Myocyte (in vitro differentiated cells): ENCODE data around the gene ARHGAP22. TPM values are rescaled to one million over a fixed set of nuclear protein-coding genes. Genes with fewer than 3 reads are reported as not detected.

Experiments used
- DNase-seq: peaks from one replicate; pipeline ENCODE4 v3.0.0-alpha.2; 2012; ENCODE audit warnings: low read depth
- total RNA-seq: library from RNA; depleted of rRNA; stranded (reverse); fragments of >200 nt; gene quantifications from 2 replicates; pipeline ENCODE4 v1.2.3, GENCODE V29; 2014

The ARHGAP22 gene
- total RNA-seq, 1 donor from 2014 or later = 42.8 TPM

DNA sequence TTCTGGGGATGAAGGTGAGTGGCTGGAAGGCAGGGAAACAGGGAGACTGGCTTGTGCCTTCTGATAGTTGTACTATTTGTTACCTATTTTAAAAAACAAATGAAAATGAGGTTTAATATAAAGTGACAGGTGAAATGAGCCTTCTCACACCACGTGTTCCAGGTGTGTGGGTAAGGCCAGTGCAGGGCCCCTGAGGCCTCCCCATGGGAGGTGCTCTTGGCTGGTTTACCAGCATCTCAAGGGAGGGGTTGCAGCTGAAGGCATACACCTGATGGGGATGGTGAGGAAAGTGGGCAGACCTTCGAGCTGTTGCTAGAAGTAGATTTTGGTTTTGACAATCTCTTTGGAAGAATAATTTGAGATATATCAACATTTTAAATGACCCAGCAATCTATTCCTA lies 103.6 kb downstream of the ARHGAP22 start:
- no peak for DNase-seq

- DNase-seq = no peak
Observed at GRCh38 chr10:48500771-48501170, 104.1 kb downstream of the ARHGAP22 start.

DNA sequence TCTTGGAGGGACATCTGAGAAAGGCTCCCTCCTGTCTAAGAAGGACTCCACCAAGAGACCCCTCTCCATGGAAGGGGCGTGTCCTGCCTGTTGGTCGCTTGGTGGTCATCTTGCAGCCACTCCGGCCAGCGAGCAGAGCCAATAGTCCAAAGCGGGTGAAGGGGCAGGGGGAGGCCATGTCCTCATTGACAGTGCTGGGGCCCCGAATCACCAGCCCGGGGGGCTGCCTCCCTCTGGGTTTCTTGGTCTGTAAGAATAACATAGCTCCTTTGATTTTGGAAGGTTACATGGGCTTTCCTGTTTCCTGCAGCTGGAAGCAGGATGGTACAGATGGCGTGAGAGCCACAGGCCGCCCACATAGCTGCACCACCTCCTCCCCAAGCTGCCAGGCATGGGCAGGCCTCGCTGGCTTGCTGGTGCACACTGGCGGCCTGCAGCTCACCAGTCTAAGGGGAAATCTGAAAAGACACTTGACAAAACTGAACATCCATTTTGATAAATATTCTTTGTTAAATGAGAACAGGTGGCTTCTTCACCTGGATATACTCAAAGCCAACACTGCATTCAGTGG lies 105.8 kb downstream of the ARHGAP22 start:
- DNase-seq = no peak

DNA sequence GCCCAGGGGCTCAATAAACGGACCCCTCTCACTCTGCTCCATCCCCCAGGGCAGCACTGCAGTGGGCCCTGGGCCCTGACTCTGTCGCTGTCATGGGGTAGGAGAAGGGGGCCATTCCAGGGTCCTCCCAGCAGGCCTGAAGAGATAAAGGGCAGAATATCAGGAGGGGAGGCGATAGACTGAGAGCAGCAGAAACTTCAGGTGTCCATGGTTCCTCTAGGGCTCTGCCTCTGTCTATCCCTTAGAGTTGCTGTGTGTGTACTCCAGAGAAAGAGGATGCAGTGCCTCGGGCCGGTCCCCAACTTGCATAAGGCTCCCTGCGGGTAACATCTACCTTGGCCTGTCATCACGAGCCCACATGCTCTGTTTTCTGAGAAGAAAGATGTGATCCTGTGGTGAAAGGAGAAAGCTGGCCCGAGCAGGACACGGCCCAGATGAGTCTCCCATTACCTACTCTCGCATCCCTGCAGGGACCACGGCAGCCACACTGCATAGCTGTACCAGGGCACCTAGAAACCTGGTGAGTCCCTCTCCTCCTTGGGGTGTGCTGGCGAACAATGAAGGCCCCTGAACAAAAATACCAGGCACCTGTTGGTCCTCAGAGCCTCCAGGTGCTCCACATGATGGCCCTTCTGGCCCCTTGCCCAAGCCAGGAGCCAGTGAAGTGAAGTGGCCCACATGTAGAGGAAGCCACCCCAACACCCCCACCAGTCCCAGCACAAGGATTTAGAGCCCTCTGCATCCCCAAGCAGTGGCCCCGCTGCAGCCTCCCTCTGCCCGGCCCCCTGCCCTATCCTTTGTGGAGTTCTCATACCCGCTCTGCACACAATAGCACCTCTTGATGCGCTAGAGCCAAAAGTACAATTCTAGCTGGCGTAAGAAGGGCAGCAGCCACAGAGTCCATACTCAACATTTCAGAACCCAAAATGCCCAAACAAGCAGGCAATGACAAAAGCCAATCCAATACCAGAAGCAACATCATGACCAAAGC lies 106.8 kb downstream of the ARHGAP22 start:
- no peak for DNase-seq

GRCh38 chr10:48496831-48497779 lies 107.8 kb downstream of the ARHGAP22 start:
- DNase-seq = peak; percentile 61

DNA sequence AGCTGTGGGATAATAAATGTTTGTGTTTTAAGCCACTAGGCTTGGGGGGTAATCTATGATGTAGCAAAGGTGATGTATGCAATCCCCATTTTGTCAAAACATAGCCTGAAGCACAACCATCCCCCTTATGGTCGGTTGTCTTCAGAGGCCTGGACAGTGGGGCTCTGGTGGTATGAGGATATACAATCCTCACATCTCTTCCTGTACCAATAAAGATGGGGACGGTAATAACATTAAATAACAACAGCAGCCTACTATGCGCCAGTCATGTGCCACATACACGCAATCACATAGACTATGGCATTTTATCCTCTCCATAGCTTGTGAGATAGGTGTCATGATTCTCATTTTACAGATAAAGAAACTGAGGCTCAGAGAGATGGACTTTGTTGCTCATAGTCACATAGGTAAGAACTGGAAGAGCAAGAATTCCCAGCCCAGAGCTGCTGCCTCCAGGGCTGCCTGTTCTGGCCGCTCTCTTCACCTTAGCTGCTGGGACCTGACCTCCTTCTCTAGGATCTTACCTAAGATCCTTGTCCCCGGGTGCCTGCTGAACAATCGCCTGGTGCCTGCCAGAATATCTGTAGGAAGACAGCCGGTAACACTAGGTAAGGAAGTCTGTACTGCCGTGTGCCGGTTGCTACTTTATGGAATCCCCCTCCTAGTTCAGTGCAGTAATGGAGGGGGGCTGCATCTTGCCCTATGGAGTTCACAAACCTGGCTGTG lies 108.6 kb downstream of the ARHGAP22 start:
- DNase-seq = no peak

DNA sequence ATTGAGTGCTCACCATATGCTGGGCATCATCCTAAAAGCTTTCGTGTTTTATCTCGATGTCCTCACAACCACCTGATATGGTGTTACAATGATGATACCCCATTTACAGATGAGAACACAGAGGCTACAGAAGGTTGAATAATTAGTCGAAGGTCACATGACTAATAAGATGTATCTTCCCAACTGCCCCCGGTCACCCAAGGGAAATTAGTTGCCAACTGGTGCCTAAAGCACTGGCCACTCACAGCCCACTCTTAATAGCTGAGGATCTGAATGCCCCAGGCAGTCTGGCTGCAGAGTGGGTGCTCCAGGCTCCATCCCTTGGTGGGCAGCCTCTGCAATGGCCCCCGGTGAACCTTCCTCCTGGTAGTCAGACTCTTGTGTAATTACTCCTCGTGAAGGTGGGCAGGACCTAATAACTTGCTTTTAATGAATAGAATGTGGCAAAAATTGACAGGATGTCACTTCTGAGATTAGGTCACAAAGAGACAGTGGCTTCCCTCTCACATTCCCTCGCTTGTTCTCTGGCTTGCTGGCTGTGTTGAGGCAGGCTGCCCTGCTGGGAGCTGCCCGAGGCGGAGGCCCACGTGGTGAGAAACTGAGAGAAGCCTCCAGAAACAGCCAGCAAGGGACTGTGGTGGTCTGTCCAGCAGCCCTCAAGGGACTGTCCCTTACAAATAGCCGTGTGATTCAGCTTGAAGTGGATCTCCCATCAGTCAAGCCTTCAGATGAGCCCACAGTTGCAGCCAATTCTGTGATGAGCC lies 109.4 kb downstream of the ARHGAP22 start:
- DNase-seq = no peak

GRCh38 chr10:48494611-48495010 lies 110.3 kb downstream of the ARHGAP22 start:
- no peak for DNase-seq

DNA sequence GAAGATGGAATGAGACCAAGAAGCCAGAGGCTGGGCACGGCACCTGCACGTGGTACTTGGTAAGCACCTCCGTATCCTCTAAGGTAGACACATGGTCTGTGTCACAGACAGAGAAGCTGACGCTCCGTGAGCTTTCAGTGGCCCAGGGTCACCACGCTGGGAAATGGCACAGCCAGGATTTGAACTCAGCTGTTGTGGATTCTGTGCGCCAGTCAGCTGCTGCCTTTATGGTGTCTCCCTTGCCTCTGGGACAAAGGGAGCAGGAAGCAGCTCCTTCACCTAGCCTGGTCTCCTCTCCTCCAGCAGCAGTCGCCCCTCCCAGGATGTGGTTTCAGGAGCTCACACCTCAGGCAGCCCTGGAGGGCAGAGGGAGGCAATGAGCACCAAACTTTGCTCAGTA lies 110.8 kb downstream of the ARHGAP22 start:
- DNase-seq = no peak

DNA sequence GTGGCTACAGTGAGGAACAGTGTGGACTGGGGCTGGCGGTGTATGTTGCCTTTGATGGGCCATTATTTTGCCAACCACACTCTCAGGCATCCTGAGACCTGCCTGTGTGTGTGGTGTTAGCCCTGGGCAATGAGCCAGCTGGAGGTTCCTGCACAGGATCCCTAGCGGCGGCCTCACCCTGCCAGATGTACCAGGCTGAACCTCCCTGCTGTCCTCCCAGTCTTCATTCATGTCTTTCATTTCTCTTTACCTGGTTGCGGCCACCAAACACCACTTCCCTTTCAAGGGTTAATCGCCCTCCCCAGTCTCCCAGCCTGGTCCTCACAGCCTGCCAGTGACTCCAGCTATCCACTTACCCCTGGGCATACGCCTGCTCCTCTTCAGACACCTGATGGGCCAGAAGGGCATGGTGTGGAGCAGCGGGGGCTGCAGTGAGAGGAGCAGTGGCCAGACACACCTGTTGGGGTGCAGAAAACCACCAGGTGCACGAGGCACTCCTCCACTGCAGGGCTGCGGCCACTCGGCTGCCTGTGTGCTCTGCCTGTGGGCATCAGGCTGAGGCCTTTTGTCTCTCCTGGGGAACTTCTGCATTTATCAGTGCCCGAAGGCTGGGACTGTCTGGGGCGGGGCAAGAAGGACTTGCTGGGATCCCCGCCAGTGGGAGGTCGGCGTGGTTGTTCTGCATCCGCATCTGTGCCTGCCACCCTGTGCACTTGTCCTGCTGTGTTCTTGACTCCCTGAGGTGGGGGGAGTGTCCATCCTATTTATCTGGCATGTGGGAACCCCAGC lies 111.6 kb downstream of the ARHGAP22 start:
- no peak for DNase-seq

DNA sequence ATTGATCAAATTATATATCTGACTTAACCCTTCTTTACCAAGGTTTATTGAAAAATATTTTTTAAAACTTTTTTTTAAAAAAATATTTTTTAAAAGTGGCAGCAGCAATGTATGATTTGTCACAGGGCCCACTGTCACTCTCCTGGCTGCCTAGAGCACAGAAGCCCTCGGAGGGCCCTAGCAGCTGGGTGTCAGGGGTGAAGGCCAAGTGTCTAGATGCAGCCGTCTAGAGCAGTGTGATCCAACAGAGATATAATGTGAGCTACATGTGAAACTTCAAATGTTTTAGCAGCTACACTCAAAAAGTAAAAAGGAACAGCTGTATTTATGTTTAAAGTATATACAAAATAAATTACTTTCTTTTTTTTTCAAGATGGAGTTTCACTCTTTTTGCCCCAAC lies 112.7 kb downstream of the ARHGAP22 start:
- no peak for DNase-seq

DNA sequence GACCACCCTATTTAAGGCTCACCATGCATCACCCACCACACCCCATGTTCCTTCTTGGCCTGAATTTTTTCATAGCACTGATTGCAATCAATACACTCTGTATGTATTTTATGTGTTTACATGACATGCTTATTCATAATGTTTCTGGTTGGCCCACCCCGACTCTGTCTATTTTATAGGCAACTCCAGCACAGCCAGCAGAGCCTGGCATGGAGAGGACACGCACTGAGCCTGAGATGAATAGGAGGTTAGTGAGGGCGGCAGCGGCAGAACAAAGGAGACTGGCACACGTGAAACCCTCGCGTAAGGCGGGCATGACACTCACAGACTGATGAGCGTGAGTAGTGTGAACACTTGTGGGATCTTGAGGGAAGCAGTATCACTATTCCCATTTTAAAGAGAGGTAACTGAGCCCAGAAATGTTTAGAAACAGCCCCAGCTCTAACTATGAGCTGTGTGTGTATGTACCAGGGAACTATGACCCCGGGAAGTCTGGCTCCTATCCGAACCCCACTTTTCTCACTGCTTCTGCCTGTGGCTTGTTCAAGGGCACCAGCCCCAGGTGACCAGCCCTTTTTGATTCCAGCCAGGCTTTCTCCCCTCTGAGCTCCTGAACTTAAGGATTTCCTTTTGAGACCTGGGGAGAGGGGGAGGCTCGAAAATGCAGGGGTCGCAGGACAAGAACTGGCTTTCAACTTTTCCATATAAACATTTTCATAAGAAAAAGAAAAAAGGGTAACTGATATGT lies 113.3 kb downstream of the ARHGAP22 start:
- DNase-seq = no peak

DNA sequence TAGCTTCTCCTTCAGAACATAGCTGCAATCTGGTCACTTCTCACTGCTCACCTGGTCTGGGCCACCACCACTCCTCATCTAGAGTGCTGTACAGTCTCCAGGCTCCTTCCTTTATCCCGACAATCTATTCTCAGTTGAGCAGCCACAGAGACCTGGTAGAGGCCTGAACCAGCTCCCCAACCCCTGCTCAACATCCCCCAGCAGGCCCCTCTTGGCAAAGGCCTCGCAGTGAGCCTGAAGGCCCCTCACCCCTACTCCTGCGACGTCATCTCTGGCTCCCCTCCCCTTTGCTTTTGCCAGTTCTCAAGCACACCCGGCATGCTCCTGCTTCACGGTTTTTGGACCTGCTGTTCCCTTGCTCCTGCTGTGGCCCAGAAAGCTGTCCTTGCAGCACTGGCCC lies 113.9 kb downstream of the ARHGAP22 start:
- DNase-seq = no peak

DNA sequence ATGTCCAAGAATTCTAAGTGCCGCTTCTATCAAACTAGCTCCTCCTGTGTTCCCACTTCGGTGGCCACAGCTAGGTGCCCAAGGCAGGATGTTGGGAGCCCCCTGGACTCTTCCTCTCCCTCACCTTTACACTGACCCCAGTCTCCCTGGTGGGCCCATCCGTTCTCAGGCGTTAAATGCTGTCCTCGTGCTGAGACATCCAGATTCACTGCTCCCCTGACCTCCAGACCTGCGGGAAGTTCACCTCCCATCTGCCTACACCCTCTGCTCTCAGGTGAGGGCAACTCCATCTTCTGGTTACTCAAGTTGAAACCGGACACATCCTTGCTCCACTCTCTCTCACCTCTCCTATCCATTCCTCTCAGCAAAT lies 114.3 kb downstream of the ARHGAP22 start:
- DNase-seq = no peak

DNA sequence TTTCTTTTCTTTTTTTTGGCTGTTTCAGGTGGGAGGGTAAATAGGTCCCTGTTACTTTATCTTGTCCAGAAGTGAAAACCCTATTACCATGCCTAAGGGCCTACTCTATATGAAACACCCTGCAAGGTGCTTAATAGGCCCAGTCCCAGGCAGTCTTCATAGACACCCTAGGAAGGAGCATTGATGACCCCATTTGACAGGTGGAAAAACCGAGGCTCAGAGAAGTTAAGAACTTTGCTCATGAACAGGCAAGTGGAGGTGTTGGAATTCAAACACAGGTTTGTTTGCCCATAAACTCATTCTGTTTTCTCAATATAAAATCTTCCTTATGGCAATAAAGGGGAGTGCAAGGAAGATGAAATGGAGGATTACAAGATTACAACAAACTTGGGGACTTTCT lies 115.8 kb downstream of the ARHGAP22 start:
- no peak for DNase-seq

GRCh38 chr10:48487244-48487643 lies 117.6 kb downstream of the ARHGAP22 start:
- DNase-seq = no peak

- DNase-seq = no peak
Observed at GRCh38 chr10:48485711-48486110, 119.2 kb downstream of the ARHGAP22 start.

- DNase-seq = no peak
Observed at GRCh38 chr10:48484911-48485310, 120.0 kb downstream of the ARHGAP22 start.

DNA sequence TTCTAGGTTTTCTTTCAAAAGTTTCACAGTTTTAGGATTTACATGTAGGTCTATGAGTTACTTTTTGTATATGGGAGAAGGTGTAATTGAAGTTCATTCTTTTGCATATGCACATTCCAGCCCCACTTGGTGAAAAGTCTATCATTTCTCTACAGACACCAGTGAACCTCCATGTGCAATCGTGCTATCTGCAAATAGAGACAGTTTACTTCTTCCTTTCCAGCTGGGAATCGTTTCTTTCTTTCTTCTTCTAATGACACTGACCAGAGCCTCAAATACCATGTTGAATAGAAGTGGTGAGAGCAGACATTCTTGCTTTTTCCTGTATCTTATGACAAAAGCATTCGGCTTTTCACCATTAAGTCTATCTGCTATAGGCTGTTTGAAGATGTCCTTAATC lies 122.7 kb downstream of the ARHGAP22 start:
- DNase-seq = no peak
